Tibial artery (tissue), 4 donors: ENCODE data around the gene TDRD6.

Experiments used
- DNase-seq, 2 donors: peaks; one replicate each; pipeline ENCODE4 v3.0.0-alpha.2; 2019
- H3K27ac ChIP-seq, 2 donors: fragments of 200-600 bp; sonication (generic) in 1 of 2; 1 replicate in 1 of 2; 2 replicates in 1 of 2; pipeline ENCODE4 v1.5.1; 2018 to 2019; ENCODE audit warnings: mild to moderate bottlenecking in 1 of 2
- H3K27me3 ChIP-seq, 2 donors: fragments of 200-600 bp; sonication (generic) in 1 of 2; one replicate each; pipeline versions ENCODE4 v1.5.1 to v1.6.0; 2016 to 2019
- H3K36me3 ChIP-seq, 3 donors: fragments of 200-600 bp; sonication (generic) in 2 of 3; one replicate each; pipeline ENCODE4 v1.5.1; 2016 to 2019; ENCODE audit warnings: mild to moderate bottlenecking in 2 of 3
- H3K4me1 ChIP-seq, 4 donors: fragments of 200-600 bp; sonication (generic) in 2 of 4; 1 replicate in 3 of 4; 2 replicates in 1 of 4; pipeline ENCODE4 v1.5.1; 2016 to 2019
- H3K4me3 ChIP-seq, 2 donors: fragments of 200-600 bp; sonication (generic) in 1 of 2; 1 replicate in 1 of 2; 2 replicates in 1 of 2; pipeline ENCODE4 v1.5.1; 2018 to 2019; ENCODE audit warnings: mild to moderate bottlenecking in 2 of 2
- H3K9me3 ChIP-seq, 3 donors: fragments of 200-600 bp; sonication (generic) in 1 of 3; one replicate each; pipeline ENCODE4 v1.5.1; 2016 to 2019
- intact Hi-C: fragments of 100-400 bp; cut with DNase I; formaldehyde crosslinking; loops from one replicate; pipeline ENCODE4 v1.15.0; 2023; ENCODE audit warnings: low total_unique reads
- TF ChIP-seq, protein P1 (sequence below), 2 experiments: fragments of 200-600 bp in 1 of 2; fragments of 450-650 bp in 1 of 2; IDR thresholded peaks; one replicate each; pipeline ENCODE4 v1.5.1; 2017 to 2019; ENCODE audit warnings: antibody characterized with exemption in 2 of 2, mild to moderate bottlenecking in 1 of 2, moderate library complexity in 1 of 2

The TDRD6 gene

DNA sequence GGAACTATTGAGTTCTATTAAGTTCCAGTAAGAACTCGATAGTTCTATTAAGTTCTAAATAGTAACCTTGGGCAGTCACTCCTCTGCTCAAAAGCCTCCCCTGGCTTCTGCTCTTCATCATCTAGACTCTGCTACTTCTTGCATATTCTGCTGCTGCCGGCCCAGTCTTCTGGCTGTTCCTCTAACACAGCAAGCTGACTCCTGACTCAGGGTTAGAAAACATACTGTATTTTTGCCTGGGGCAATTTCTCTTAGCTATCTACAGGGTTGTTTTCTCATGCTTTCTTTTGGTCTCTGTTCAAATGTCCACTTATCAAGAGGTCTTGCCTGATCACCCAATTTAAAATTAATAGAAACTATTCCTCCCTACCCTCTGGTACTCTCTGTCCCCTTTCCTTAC, 20.3 kb upstream of the TDRD6 start:
- Histone ChIP-seq H3K4me3 (no peak overlapping the region), H3K27me3 (no peaks in the 10 kb centered on the region), H3K27ac (no peak overlapping the region), H3K36me3 (peaks cover 6 to 60% (median 32%) of the 10 kb centered on the region in 3 donors), H3K9me3 (no peaks in the 10 kb centered on the region), H3K4me1 (no peaks in the 10 kb centered on the region)
- DNase-seq, result no peak
- intact Hi-C loops, result no loop called here
- TF ChIP-seq, protein P1, sequence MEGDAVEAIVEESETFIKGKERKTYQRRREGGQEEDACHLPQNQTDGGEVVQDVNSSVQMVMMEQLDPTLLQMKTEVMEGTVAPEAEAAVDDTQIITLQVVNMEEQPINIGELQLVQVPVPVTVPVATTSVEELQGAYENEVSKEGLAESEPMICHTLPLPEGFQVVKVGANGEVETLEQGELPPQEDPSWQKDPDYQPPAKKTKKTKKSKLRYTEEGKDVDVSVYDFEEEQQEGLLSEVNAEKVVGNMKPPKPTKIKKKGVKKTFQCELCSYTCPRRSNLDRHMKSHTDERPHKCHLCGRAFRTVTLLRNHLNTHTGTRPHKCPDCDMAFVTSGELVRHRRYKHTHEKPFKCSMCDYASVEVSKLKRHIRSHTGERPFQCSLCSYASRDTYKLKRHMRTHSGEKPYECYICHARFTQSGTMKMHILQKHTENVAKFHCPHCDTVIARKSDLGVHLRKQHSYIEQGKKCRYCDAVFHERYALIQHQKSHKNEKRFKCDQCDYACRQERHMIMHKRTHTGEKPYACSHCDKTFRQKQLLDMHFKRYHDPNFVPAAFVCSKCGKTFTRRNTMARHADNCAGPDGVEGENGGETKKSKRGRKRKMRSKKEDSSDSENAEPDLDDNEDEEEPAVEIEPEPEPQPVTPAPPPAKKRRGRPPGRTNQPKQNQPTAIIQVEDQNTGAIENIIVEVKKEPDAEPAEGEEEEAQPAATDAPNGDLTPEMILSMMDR (IDR thresholded peaks at IDR 0.05), result no peak

DNA sequence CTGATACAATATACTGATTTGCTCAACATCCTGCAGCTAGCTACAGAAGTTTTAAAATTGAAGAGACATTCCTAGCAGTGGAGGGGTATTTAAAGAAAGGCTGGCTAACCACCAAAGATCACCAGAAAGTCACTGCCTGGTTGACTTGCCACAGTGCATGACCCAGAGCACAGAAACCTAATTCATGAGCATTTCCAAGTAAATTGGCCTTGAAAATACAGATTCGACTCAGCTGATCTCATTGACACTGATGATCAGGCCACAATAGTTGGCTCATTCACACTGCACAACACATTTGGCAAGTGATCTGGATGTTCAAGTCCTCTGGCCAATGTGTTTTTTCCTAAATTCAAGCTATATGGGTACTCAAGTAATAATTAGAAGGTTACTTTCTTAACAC, 13.3 kb upstream of the TDRD6 start:
- intact Hi-C loops, result no loop called here
- DNase-seq, result no peak
- Histone ChIP-seq H3K27ac (no peak overlapping the region), H3K9me3 (no peaks in the 10 kb centered on the region), H3K27me3 (no peaks in the 10 kb centered on the region), H3K4me3 (no peak overlapping the region), H3K4me1 (no peaks in the 10 kb centered on the region), H3K36me3 (peaks cover 26 to 46% (median 46%) of the 10 kb centered on the region in 3 donors)
- TF ChIP-seq, protein P1 (IDR thresholded peaks at IDR 0.05), result no peak

DNA sequence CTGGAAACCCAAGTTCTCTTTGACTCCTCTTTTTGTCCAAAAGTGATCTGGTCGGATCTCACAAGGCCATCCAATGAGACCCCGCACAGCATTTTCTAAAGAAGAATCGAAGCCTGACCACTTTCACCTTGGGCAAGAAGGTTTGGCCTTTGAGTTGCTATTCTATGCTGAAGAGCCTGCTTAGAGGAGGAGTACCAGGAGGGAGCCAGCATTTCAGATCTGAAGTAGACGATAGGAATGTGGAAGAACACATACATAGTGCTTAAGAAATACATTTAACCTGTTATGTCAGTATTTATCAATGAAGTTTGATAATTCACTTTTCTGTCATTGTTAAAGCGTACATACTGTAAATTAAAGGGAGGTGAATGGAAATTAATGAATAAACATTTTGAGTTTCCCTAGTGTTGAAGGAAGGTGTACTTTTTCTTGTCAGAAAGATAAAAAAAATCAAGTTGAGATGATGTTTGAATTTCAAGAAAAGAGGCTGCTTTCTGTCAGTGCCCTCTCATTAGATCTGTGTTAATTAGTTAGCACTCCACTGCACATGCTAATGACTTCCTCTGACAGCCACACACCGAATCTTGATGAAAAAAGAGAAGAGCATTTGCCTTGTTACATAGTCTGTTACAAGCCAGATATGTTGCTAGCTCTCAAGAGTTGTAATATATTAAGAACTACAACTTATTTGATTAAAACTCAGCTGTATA, 10.9 kb upstream of the TDRD6 start:
- H3K36me3 ChIP-seq, result peaks cover 26 to 42% (median 34%) of the 10 kb centered on the region in 3 donors
- TF ChIP-seq, protein P1 (IDR thresholded peaks at IDR 0.05), result no peak
- H3K4me3 ChIP-seq, result no peak overlapping the region
- no peaks in the 10 kb centered on the region for H3K27me3 ChIP-seq
- no peaks in the 10 kb centered on the region for H3K9me3 ChIP-seq
- no peaks in the 10 kb centered on the region for H3K4me1 ChIP-seq
- DNase-seq, result no peak
- intact Hi-C loops, result no loop called here
- no peak overlapping the region for H3K27ac ChIP-seq

DNA sequence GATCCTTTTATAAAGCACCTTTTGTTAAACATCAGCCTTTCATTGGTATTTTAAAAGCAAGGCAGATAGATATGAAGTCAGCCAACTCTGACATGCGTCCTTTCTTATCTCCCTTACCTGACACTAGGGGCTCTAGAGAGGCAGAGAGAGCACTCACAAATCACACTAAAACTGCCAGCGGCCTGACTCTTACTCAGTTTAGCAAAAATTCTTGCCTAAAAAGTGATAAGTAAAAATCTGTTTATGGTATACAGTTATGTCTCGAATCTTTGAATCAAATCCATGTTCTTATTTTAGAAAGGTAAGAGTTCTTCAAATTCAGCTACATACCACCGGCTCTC, 10.4 kb upstream of the TDRD6 start:
- no peak overlapping the region for H3K4me3 ChIP-seq
- intact Hi-C loops, result no loop called here
- TF ChIP-seq, protein P1 (IDR thresholded peaks at IDR 0.05), result no peak
- H3K4me1 ChIP-seq, result no peaks in the 10 kb centered on the region
- H3K27me3 ChIP-seq, result no peaks in the 10 kb centered on the region
- peaks cover 21 to 39% (median 34%) of the 10 kb centered on the region in 3 donors for H3K36me3 ChIP-seq
- no peaks in the 10 kb centered on the region for H3K9me3 ChIP-seq
- no peak for DNase-seq
- H3K27ac ChIP-seq, result no peak overlapping the region

DNA sequence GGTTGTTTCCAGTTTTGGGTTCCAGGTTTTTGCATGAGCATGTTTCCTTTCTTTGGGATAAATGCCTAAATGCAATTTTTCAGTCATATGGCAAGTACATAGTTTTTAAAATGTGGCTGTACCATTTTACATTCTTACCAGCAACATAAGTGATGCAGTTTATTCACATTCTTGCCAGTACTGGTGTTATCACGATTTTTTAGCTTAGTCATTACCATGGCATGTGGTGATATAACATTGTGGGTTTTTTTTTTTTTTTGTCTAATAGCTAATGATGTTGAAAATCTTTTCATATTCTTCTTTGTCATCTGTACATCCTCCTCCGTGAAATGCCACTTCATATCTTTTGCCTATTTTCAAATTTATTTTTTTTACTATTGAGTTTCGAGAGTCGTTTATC, 2.9 kb upstream of the TDRD6 start:
- Histone ChIP-seq H3K4me3 (no peak overlapping the region), H3K27ac (no peak overlapping the region), H3K4me1 (no peaks in the 10 kb centered on the region), H3K27me3 (no peaks in the 10 kb centered on the region), H3K9me3 (no peaks in the 10 kb centered on the region), H3K36me3 (no peaks in the 10 kb centered on the region)
- TF ChIP-seq, protein P1 (IDR thresholded peaks at IDR 0.05), result no peak
- no peak for DNase-seq
- intact Hi-C loops, result no loop called here
